Tibial nerve (tissue), 4 donors: ENCODE measurements around the gene GIMAP8.

Source experiments
- CTCF ChIP-seq, 5 experiments: fragments of 200-600 bp in 3 of 5; fragments of 450-650 bp in 2 of 5; sonication (generic) in 3 of 5; IDR thresholded peaks; one replicate each; pipeline ENCODE4 v1.5.1; 2016 to 2019; ENCODE audit warnings: antibody characterized with exemption in 5 of 5, mild to moderate bottlenecking in 3 of 5, moderate library complexity in 2 of 5
- EP300 ChIP-seq, 2 donors: sonication (generic); formaldehyde crosslinking; IDR thresholded peaks; one replicate each; pipeline ENCODE4 v1.6.1; 2017; ENCODE audit warnings: antibody characterized with exemption in 2 of 2, mild to moderate bottlenecking in 1 of 2
- POLR2A ChIP-seq, 2 donors: fragments of 450-650 bp; IDR thresholded peaks; one replicate each; pipeline ENCODE4 v1.6.1; 2017; ENCODE audit warnings: antibody characterized with exemption in 2 of 2, mild to moderate bottlenecking in 2 of 2, moderate library complexity in 2 of 2

DNA sequence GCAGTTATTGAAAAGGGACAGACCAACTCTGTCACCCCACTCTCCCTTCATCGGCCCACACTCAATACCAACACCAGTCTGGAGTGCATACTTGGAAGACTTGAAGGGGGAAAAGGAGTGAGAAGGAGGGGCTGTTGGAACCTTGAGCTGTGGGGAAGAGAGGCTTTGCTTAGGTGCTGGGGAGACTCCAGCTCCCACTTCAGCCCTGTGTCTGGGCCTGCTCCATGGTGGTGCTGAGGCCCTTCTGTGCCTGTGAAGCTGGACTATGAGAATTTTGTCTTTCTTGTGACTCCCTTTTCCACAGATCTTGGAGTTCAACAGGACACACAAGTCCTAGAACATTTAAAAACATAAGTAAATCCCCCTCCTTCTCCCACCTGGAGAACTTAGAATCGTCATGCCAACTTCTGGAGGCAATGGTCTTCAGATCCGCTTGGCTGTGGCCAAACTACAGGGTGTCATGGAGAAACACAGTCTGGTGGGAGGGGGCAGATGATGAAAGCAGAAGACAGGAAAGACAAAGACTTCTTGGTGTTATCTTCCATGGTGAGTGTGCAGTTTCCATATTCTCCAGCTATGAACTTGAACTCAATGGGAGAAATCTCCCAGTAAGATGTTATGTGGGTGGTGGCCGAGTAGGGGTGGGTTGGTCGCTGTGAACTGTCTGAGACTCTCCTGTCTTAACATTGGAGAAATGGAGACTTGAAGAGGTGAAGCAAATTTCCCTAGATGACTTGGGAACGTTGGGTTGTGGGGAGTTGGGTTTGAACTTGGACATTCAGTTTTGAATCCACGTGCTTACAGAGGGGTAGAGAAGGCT is 18.4 kb upstream of the GIMAP8 start:
- no peak for TF ChIP-seq CTCF (IDR thresholded peaks at IDR 0.05)
- TF ChIP-seq EP300 (IDR thresholded peaks at IDR 0.05), result no peak
- no peak for TF ChIP-seq POLR2A (IDR thresholded peaks at IDR 0.05)
